Muscle layer of duodenum (tissue), 2 donors: ENCODE results near the gene MEA1.

Experiments
- H3K27ac ChIP-seq: one replicate; pipeline ENCODE4 v1.7.0; 2013; ENCODE audit warnings: mild to moderate bottlenecking, low read length
- H3K27me3 ChIP-seq: one replicate; pipeline ENCODE4 v1.7.0; 2013; ENCODE audit warnings: low read depth, mild to moderate bottlenecking, control low read depth, low read length
- H3K36me3 ChIP-seq, 2 donors: one replicate each; pipeline ENCODE4 v1.7.0; 2013; ENCODE audit warnings: low read length in 2 of 2, control low read depth in 1 of 2, mild to moderate bottlenecking in 1 of 2; ENCODE audit not compliant: insufficient read depth in 2 of 2, control insufficient read depth in 1 of 2
- H3K4me1 ChIP-seq, 2 donors: one replicate each; pipeline ENCODE4 v1.7.0; 2013; ENCODE audit warnings: low read length in 2 of 2, mild to moderate bottlenecking in 2 of 2, control low read depth in 1 of 2, moderate library complexity in 1 of 2; ENCODE audit not compliant: insufficient read depth in 2 of 2, control insufficient read depth in 1 of 2
- H3K4me3 ChIP-seq, 2 donors: one replicate each; pipeline ENCODE4 v1.7.0; 2013; ENCODE audit warnings: low read length in 2 of 2, low read depth in 1 of 2, mild to moderate bottlenecking in 1 of 2
- H3K9me3 ChIP-seq, 2 donors: one replicate each; pipeline ENCODE4 v1.7.0; 2013; ENCODE audit warnings: low read length in 2 of 2, control low read depth in 1 of 2, mild to moderate bottlenecking in 1 of 2; ENCODE audit not compliant: control insufficient read depth in 1 of 2
- donor health status: healthy.

The MEA1 gene

DNA sequence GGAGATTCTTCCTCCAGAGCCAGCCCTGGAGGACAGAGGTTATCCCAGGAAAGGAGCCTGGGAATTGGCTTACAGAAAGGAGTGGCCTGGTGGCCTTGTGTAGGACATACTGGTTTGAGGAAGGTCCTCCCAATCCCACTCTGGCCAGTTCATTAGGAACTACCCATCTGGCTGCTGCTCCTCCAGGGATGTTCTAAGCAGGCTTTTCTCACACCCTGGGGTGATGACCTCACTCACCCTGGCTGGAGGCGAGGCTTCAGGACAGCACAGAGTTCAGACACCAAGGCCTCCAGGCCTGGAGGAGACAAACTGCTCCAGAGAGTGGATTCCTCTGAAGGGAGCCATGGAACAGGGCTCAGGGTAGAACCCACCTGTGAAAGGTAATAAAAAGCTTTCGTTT lies 44.3 kb downstream of the MEA1 start:
- peaks cover 17 to 64% of the 10 kb centered on the region in 2 donors for H3K36me3 ChIP-seq
- no peaks in the 10 kb centered on the region for H3K9me3 ChIP-seq
- no peak overlapping the region for H3K27ac ChIP-seq

DNA sequence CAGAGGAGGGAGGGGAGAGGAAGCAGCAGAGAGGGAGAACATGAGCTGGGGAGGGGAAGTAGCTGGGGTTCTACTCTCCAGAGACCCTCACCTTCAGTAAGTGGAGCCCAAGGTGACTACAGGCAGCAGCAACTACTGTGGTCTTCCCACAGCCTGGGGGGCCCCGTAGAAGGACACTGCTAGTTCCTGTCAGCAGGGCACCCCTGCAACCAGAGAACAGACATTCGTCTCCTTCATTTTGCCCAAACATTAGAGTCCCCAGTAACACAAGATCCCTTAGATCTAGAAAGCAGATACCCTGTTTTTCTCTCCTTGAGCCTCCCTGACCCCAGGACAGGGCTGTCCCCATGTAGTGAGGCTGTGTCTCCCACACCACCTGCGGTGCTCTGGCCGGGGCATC lies 45.0 kb downstream of the MEA1 start:
- H3K4me3 ChIP-seq = no peak overlapping the region
- H3K4me1 ChIP-seq = no peaks in the 10 kb centered on the region
- H3K9me3 ChIP-seq = no peaks in the 10 kb centered on the region
- H3K27me3 ChIP-seq = no peaks in the 10 kb centered on the region
- no peak overlapping the region for H3K27ac ChIP-seq
- H3K36me3 ChIP-seq = peaks cover 18 to 66% of the 10 kb centered on the region in 2 donors

More for the DNA sequence above, 44.3 kb downstream of the MEA1 start:
- Histone ChIP-seq H3K27me3 (no peaks in the 10 kb centered on the region), H3K4me3 (no peak overlapping the region), H3K4me1 (no peaks in the 10 kb centered on the region)

DNA sequence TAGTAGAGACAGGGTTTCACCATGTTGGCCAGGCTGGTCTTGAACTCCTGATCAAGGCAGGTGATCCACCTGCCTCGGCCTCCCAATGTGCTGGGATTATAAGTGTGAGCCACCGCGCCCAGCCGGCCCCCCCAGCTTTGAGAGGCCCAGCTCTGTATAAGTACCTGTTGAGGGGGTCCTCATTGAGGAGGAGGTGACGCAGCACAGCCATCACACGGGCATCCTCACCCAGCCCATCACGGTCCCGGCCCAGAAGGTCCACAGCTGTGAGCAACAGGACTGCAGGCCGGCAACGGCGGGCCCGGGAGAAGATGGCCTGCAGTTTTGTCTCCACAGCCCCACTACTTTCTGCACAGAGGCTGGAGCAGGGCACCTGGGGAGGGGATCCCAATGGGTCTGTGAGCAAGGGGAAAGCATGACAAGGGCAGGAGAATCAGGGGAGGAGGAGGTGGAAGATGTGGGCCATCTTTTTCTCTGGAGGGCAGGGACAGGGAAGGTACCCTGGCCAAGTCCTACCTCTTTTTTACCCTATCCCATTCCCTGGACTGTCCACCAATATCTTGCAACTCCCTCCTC lies 45.5 kb downstream of the MEA1 start:
- Histone ChIP-seq H3K36me3 (peaks cover 18 to 61% of the 10 kb centered on the region in 2 donors), H3K27me3 (no peaks in the 10 kb centered on the region), H3K27ac (no peak overlapping the region), H3K4me3 (no peak overlapping the region), H3K9me3 (no peaks in the 10 kb centered on the region), H3K4me1 (no peaks in the 10 kb centered on the region)

DNA sequence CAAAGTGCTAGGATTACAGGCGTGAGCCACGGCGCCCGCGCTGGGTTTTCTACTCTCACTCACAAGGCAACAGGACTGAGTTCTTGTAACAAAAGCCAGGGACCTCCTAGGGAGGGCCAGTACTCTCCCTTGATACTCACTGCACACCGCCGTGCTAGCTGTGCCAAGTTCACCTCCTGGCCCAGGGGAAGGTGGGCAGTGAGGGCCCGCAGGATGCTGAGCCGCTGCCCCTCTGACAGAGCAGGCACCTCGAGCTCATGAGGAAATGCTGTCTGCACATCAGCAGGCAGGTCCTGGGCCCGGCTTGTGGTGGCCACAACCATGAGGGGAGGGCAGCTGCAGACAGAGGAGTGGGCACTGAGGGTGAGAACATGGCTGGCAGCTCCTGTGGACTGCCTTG lies 46.5 kb downstream of the MEA1 start:
- H3K27me3 ChIP-seq = no peaks in the 10 kb centered on the region
- H3K27ac ChIP-seq = no peak overlapping the region
- peaks cover 18 to 68% of the 10 kb centered on the region in 2 donors for H3K36me3 ChIP-seq
- H3K4me1 ChIP-seq = no peaks in the 10 kb centered on the region
- H3K4me3 ChIP-seq = no peak overlapping the region
- H3K9me3 ChIP-seq = no peaks in the 10 kb centered on the region

GRCh38 chr6:42966571-42966970 lies 47.2 kb downstream of the MEA1 start:
- no peaks in the 10 kb centered on the region for H3K9me3 ChIP-seq
- no peak overlapping the region for H3K4me3 ChIP-seq
- no peak overlapping the region for H3K27ac ChIP-seq
- H3K27me3 ChIP-seq = no peaks in the 10 kb centered on the region
- H3K4me1 ChIP-seq = no peaks in the 10 kb centered on the region
- peaks cover 18 to 69% of the 10 kb centered on the region in 2 donors for H3K36me3 ChIP-seq

- H3K4me3 ChIP-seq = no peak overlapping the region
- peaks cover 13 to 56% of the 10 kb centered on the region in 2 donors for H3K36me3 ChIP-seq
- H3K9me3 ChIP-seq = no peaks in the 10 kb centered on the region
- H3K27me3 ChIP-seq = no peaks in the 10 kb centered on the region
- H3K27ac ChIP-seq = no peak overlapping the region
- peaks cover 4 to 15% of the 10 kb centered on the region in 2 donors for H3K4me1 ChIP-seq
Measured at GRCh38 chr6:42963855-42964605, 49.7 kb downstream of the MEA1 start.

GRCh38 chr6:42963179-42963854 lies 50.4 kb downstream of the MEA1 start:
- peaks cover 4 to 15% of the 10 kb centered on the region in 2 donors for H3K4me1 ChIP-seq
- H3K4me3 ChIP-seq = no peak overlapping the region
- no peak overlapping the region for H3K27ac ChIP-seq
- H3K27me3 ChIP-seq = no peaks in the 10 kb centered on the region
- no peaks in the 10 kb centered on the region for H3K9me3 ChIP-seq
- H3K36me3 ChIP-seq = peaks cover 13 to 49% of the 10 kb centered on the region in 2 donors

- Histone ChIP-seq H3K4me3 (no peak overlapping the region), H3K9me3 (no peaks in the 10 kb centered on the region), H3K27ac (no peak overlapping the region), H3K36me3 (peaks cover 13 to 44% of the 10 kb centered on the region in 2 donors), H3K4me1 (peaks cover 4 to 15% of the 10 kb centered on the region in 2 donors), H3K27me3 (no peaks in the 10 kb centered on the region)
Measured at GRCh38 chr6:42962502-42963178, 51.1 kb downstream of the MEA1 start.

DNA sequence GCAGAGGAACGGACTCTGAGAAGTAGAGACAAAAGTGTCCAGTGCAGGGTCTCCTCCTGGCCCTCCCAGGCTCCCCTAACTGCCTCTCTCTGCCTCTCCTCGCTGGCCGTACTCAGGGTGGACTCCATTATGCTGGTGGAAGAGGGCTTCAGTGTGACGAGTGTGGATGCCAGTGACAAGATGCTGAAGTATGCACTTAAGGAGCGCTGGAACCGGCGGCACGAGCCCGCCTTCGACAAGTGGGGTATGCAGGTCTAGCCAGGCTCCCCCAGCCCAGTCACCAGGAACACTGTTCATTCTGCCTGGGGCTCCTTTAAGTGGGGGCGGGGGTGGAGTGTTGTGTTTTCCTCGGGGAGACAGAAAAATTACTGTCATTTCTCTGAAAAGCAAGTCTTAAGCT lies 51.6 kb downstream of the MEA1 start:
- Histone ChIP-seq H3K4me3 (no peak overlapping the region), H3K4me1 (peaks cover 4 to 15% of the 10 kb centered on the region in 2 donors), H3K36me3 (peaks cover 7 to 39% of the 10 kb centered on the region in 2 donors), H3K27ac (no peak overlapping the region), H3K9me3 (no peaks in the 10 kb centered on the region), H3K27me3 (no peaks in the 10 kb centered on the region)
